H9 (cell line): ENCODE data around the gene EDA. TPM values are rescaled to one million over a fixed set of nuclear protein-coding genes. Genes with fewer than 3 reads are reported as not detected.

Experiments used
- DNase-seq: peaks from one replicate; pipeline ENCODE4 v3.0.0-alpha.2; 2017
- H2AFZ ChIP-seq: one replicate; pipeline ENCODE4 v1.6.1; 2013; ENCODE audit warnings: mild to moderate bottlenecking, low read length, control low read depth, moderate library complexity
- H2AK5ac ChIP-seq: 2 replicates; pipeline ENCODE4 v1.6.1; 2013; ENCODE audit warnings: low read length, control low read depth, mixed read lengths; ENCODE audit not compliant: insufficient read length
- H2BK120ac ChIP-seq: one replicate; pipeline ENCODE4 v1.6.1; 2013; ENCODE audit warnings: low read depth, mild to moderate bottlenecking, low read length, control low read depth, inconsistent platforms; ENCODE audit not compliant: poor library complexity, severe bottlenecking
- H2BK12ac ChIP-seq: 2 replicates; pipeline ENCODE4 v1.6.1; 2013; ENCODE audit warnings: low read length, control low read depth, mixed read lengths, low read depth; ENCODE audit not compliant: insufficient read length
- H2BK15ac ChIP-seq: 2 replicates; pipeline ENCODE4 v1.6.1; 2013; ENCODE audit warnings: low read depth, low read length, control low read depth
- H2BK20ac ChIP-seq: one replicate; pipeline ENCODE4 v1.6.1; 2013; ENCODE audit warnings: low read depth, mild to moderate bottlenecking, low read length, control low read depth, inconsistent platforms; ENCODE audit not compliant: poor library complexity, severe bottlenecking
- H2BK5ac ChIP-seq: 2 replicates; pipeline ENCODE4 v1.6.1; 2013; ENCODE audit warnings: low read length, control low read depth, mixed read lengths; ENCODE audit not compliant: insufficient read length
- H3K14ac ChIP-seq: 2 replicates; pipeline ENCODE4 v1.6.1; 2013; ENCODE audit warnings: low read length, control low read depth; ENCODE audit not compliant: insufficient read depth
- H3K18ac ChIP-seq: 2 replicates; pipeline ENCODE4 v1.6.1; 2013; ENCODE audit warnings: low read depth, mild to moderate bottlenecking, mixed read lengths, low read length, control low read depth; ENCODE audit not compliant: insufficient read length
- H3K23ac ChIP-seq: 2 replicates; pipeline ENCODE4 v1.6.1; 2013; ENCODE audit warnings: low read length, control low read depth, mixed read lengths, low read depth; ENCODE audit not compliant: insufficient read length
- H3K23me2 ChIP-seq: 2 replicates; pipeline ENCODE4 v1.6.1; 2013; ENCODE audit warnings: low read depth, mild to moderate bottlenecking, mixed read lengths, low read length, control low read depth; ENCODE audit not compliant: insufficient read length, poor library complexity, severe bottlenecking
- H3K27ac ChIP-seq: 2 replicates; pipeline ENCODE4 v1.5.1; 2013; ENCODE audit warnings: low read length, control low read depth, mixed read lengths, low read depth; ENCODE audit not compliant: insufficient read length
- H3K27me3 ChIP-seq: 2 replicates; pipeline ENCODE4 v1.6.1; 2013; ENCODE audit warnings: low read length, control low read depth, inconsistent platforms; ENCODE audit not compliant: insufficient read depth
- H3K4ac ChIP-seq: 2 replicates; pipeline ENCODE4 v1.6.1; 2013; ENCODE audit warnings: low read depth, mild to moderate bottlenecking, control low read depth, inconsistent platforms, low read length, moderate library complexity
- H3K4me1 ChIP-seq: 2 replicates; pipeline ENCODE4 v1.6.1; 2013; ENCODE audit warnings: low read length, control low read depth, inconsistent platforms; ENCODE audit not compliant: insufficient read depth
- H3K4me2 ChIP-seq: 2 replicates; pipeline ENCODE4 v1.6.1; 2013; ENCODE audit warnings: low read length, control low read depth, mixed read lengths; ENCODE audit not compliant: insufficient read length, insufficient read depth
- H3K56ac ChIP-seq: 2 replicates; pipeline ENCODE4 v1.6.1; 2013; ENCODE audit warnings: low read depth, mild to moderate bottlenecking, mixed read lengths, low read length, control low read depth; ENCODE audit not compliant: insufficient read length
- H3K79me1 ChIP-seq: 2 replicates; pipeline ENCODE4 v1.6.1; 2013; ENCODE audit warnings: low read depth, mild to moderate bottlenecking, moderate library complexity, low read length, control low read depth, inconsistent platforms; ENCODE audit not compliant: insufficient read depth, poor library complexity, severe bottlenecking
- H3K79me2 ChIP-seq: 2 replicates; pipeline ENCODE4 v1.6.1; 2013; ENCODE audit warnings: low read length, control low read depth, inconsistent platforms; ENCODE audit not compliant: insufficient read depth
- H3K9ac ChIP-seq: 2 replicates; pipeline ENCODE4 v1.6.1; 2013; ENCODE audit warnings: low read length, control low read depth, mixed read lengths; ENCODE audit not compliant: insufficient read length; ENCODE audit errors: extremely low read depth
- H3K9me3 ChIP-seq: one replicate; pipeline ENCODE4 v1.6.1; 2013; ENCODE audit warnings: low read depth, low read length, inconsistent platforms; ENCODE audit not compliant: control insufficient read depth
- H3T11ph ChIP-seq: one replicate; pipeline ENCODE4 v1.6.1; 2013; ENCODE audit warnings: mild to moderate bottlenecking, low read length, control low read depth, inconsistent platforms
- H4K20me1 ChIP-seq: one replicate; pipeline ENCODE4 v1.6.1; 2013; ENCODE audit not compliant: control insufficient read depth, insufficient read length, insufficient read depth
- H4K5ac ChIP-seq: 2 replicates; pipeline ENCODE4 v1.6.1; 2013; ENCODE audit warnings: low read depth, mild to moderate bottlenecking, mixed read lengths, low read length, control low read depth; ENCODE audit not compliant: insufficient read length
- H4K8ac ChIP-seq: replicated peaks from 2 replicates; pipeline ENCODE4 v1.6.1; 2013; ENCODE audit warnings: low read length, control low read depth, mixed read lengths, low read depth; ENCODE audit not compliant: insufficient read length
- H4K91ac ChIP-seq: 2 replicates; pipeline ENCODE4 v1.6.1; 2013; ENCODE audit warnings: low read depth, mild to moderate bottlenecking, moderate library complexity, mixed read lengths, low read length, control low read depth; ENCODE audit not compliant: insufficient read length
- H3K27ac Mint-ChIP-seq, 3 experiments: 2 replicates in 2 of 3; 3 replicates in 1 of 3; pipeline ENCODE4 v1.8.0; 2020 to 2021; ENCODE audit warnings: mixed read lengths in 3 of 3, mild to moderate bottlenecking in 1 of 3, moderate library complexity in 1 of 3
- H3K27me3 Mint-ChIP-seq: 2 replicates; pipeline ENCODE4 v1.8.0; 2021; ENCODE audit warnings: low read depth, mild to moderate bottlenecking, moderate library complexity, mixed read lengths
- H3K36me3 Mint-ChIP-seq, 3 experiments: 2 replicates in 2 of 3; 3 replicates in 1 of 3; pipeline ENCODE4 v1.8.0; 2020 to 2021; ENCODE audit warnings: low read depth in 3 of 3, mixed read lengths in 3 of 3; ENCODE audit not compliant: insufficient read depth in 1 of 3
- H3K4me1 Mint-ChIP-seq, 2 experiments: 2 replicates each; pipeline ENCODE4 v1.8.0; 2020; ENCODE audit warnings: mixed read lengths in 2 of 2
- H3K4me3 Mint-ChIP-seq, 2 experiments: 2 replicates in 1 of 2; 3 replicates in 1 of 2; pipeline ENCODE4 v1.8.0; 2020 to 2021; ENCODE audit warnings: mild to moderate bottlenecking in 2 of 2, mixed read lengths in 2 of 2, moderate library complexity in 1 of 2
- H3K9me3 Mint-ChIP-seq, 2 experiments: 2 replicates in 1 of 2; 3 replicates in 1 of 2; pipeline ENCODE4 v1.8.0; 2020; ENCODE audit warnings: mild to moderate bottlenecking in 2 of 2, mixed read lengths in 2 of 2, moderate library complexity in 1 of 2
- CTCF ChIP-seq: fragments of 200-600 bp; sonication (generic); conservative IDR thresholded peaks from 3 replicates; pipeline ENCODE4 v1.8.0; 2021; ENCODE audit warnings: antibody characterized with exemption, mild to moderate bottlenecking
- WGBS: extraction: QIAGEN DNeasy Blood & Tissue Kit; methylation state at CpG from one replicate; pipeline ENCODE4 v1.1.7; 2013; ENCODE audit warnings: missing lambda C conversion rate, low lambda C conversion rate, mixed read lengths; ENCODE audit not compliant: insufficient read length; ENCODE audit errors: extremely low coverage; 5-methylcytosine and 5-hydroxymethylcytosine counted together
- total RNA-seq: library from RNA; stranded (reverse); gene quantifications from 2 replicates; pipeline ENCODE4 v1.2.1, GENCODE V29; 2021

Gene EDA
- total RNA-seq, 1 experiment from 2014 or later, result 7.7 TPM

GRCh38 chrX:70034646-70035045, 418.7 kb downstream of the EDA start:
- Histone ChIP-seq H2AK5ac (no peak overlapping the region), H2BK120ac (no peak overlapping the region), H3K4me2 (no peak overlapping the region), H2BK12ac (no peak overlapping the region), H4K8ac (no peak overlapping the region), H4K91ac (no peak overlapping the region), H3K14ac (no peak overlapping the region), H4K20me1 (no peaks in the 10 kb centered on the region), H2AFZ (no peak overlapping the region), H3K27me3 (no peaks in the 10 kb centered on the region), H3T11ph (no peak overlapping the region), H4K5ac (no peak overlapping the region), H3K56ac (no peak overlapping the region), H3K27ac (no peak overlapping the region), H2BK15ac (no peak overlapping the region), H3K4me1 (no peaks in the 10 kb centered on the region), H2BK5ac (no peak overlapping the region), H3K9ac (no peak overlapping the region), H3K23ac (no peak overlapping the region), H3K4ac (no peak overlapping the region), H3K18ac (no peak overlapping the region), H2BK20ac (no peak overlapping the region), H3K23me2 (no peaks in the 10 kb centered on the region), H3K79me1 (no peaks in the 10 kb centered on the region), H3K9me3 (peaks cover 45% of the 10 kb centered on the region), H3K79me2 (no peaks in the 10 kb centered on the region)
- no CpG with 5 or more reads among the region's 4 CpGs for WGBS
- Mint-ChIP-seq H3K27me3 (no peaks in the 10 kb centered on the region; the same call in 1 of the 2 replicates), H3K36me3 (peaks cover 0 to 15% (median 3%) of the 10 kb centered on the region in 3 experiments; a peak in 2 of 7 replicates), H3K27ac (no peak overlapping the region), H3K4me1 (peaks cover 7 to 10% of the 10 kb centered on the region in 2 experiments; a peak in 3 of 4 replicates), H3K9me3 (peaks cover 66 to 73% of the 10 kb centered on the region in 2 experiments), H3K4me3 (no peak overlapping the region)
- no peak for DNase-seq
- no peak for TF ChIP-seq CTCF
